Muscle of back (tissue), 13 donors: ENCODE data around the gene GJA1. TPM values are rescaled to one million over a fixed set of nuclear protein-coding genes. Genes with fewer than 3 reads are reported as not detected.
"Not testable (repeated sequence)": the region's sequence is repeated elsewhere in the genome, so short reads cannot be mapped to it uniquely, and the experiment has no call there.

Experiments
- DNase-seq, 3 donors: peaks; one replicate each; pipeline versions ENCODE4 v3.0.0 to v3.0.0-alpha.2; 2013
- long read RNA-seq, 9 donors: transcript quantifications; one replicate each; lab custom pipeline, GENCODE V29; 2026
- polyA plus RNA-seq, 10 donors: library from polyadenylated mRNA; unstranded; fragments of 120-200 nt; gene quantifications; one replicate each; pipeline ENCODE4 v1.2.1, GENCODE V29; 2013; ENCODE audit not compliant: insufficient read length in 10 of 10

The GJA1 gene
- 100 to 1,000 TPM in 2 of 10 donors, 10 to 100 TPM in 8; 52.0 to 143 (median 79.0) TPM for polyA plus RNA-seq
- long read RNA-seq, donor 1, transcript GJA1-204 (2 exons, 3,152 nt) = major isoform, 9 of 9 reads
- long read RNA-seq, donor 1, partial matches to known transcripts = 0 of 9 reads
- long read RNA-seq, donor 1, other reads (novel, unspliced or antisense) = 0 of 9 reads
- long read RNA-seq, donor 2, transcript GJA1-204 (2 exons, 3,152 nt) = major isoform, 5 of 5 reads
- long read RNA-seq, donor 2, partial matches to known transcripts = 0 of 5 reads
- long read RNA-seq, donor 2, other reads (novel, unspliced or antisense) = 0 of 5 reads
- long read RNA-seq, donor 3 = 0 reads
- long read RNA-seq, donor 4, transcript GJA1-204 (2 exons, 3,152 nt) = major isoform, 7 of 8 reads
- long read RNA-seq, donor 4, partial matches to known transcripts = 0 of 8 reads
- long read RNA-seq, donor 4, other reads (novel, unspliced or antisense) = 0 of 8 reads
- long read RNA-seq, donor 5, transcript GJA1-204 (2 exons, 3,152 nt) = major isoform, 28 of 28 reads
- long read RNA-seq, donor 5, partial matches to known transcripts = 0 of 28 reads
- long read RNA-seq, donor 5, other reads (novel, unspliced or antisense) = 0 of 28 reads
- long read RNA-seq, donor 6, transcript GJA1-204 (2 exons, 3,152 nt) = major isoform, 11 of 12 reads
- long read RNA-seq, donor 6, partial matches to known transcripts = 0 of 12 reads
- long read RNA-seq, donor 6, other reads (novel, unspliced or antisense) = 0 of 12 reads
- long read RNA-seq, donor 7, transcript GJA1-204 (2 exons, 3,152 nt) = major isoform, 6 of 6 reads
- long read RNA-seq, donor 7, partial matches to known transcripts = 0 of 6 reads
- long read RNA-seq, donor 7, other reads (novel, unspliced or antisense) = 0 of 6 reads
- long read RNA-seq, donor 8, transcript GJA1-204 (2 exons, 3,152 nt) = major isoform, 14 of 77 reads
- long read RNA-seq, donor 8, partial matches to known transcripts = 63 of 77 reads
- long read RNA-seq, donor 8, other reads (novel, unspliced or antisense) = 0 of 77 reads
- long read RNA-seq, donor 9, partial matches to known transcripts = 0 of 1 reads
- long read RNA-seq, donor 9, other reads (novel, unspliced or antisense) = 0 of 1 reads

- peak; percentile 87 to 94 (median 87) for DNase-seq
Observed at GRCh38 chr6:121435444-121436069, at the start of gene GJA1. TSS of gene GJA1 (plus strand) at chr6:121435646. CDS start at chr6:121446848, 11,202 bp downstream.

GRCh38 chr6:121386551-121386950 lies 48.9 kb upstream of the GJA1 start:
- DNase-seq = not testable (repeated sequence)

GRCh38 chr6:121389419-121389818 lies 46.0 kb upstream of the GJA1 start:
- DNase-seq = no peak

GRCh38 chr6:121393731-121394505 lies 41.5 kb upstream of the GJA1 start:
- no peak for DNase-seq

GRCh38 chr6:121395736-121396135 lies 39.7 kb upstream of the GJA1 start:
- DNase-seq = no peak

- not testable (repeated sequence) for DNase-seq
Observed at GRCh38 chr6:121397188-121397587, 38.3 kb upstream of the GJA1 start.

GRCh38 chr6:121398127-121398526 lies 37.3 kb upstream of the GJA1 start:
- DNase-seq = no peak

GRCh38 chr6:121399966-121400365 lies 35.5 kb upstream of the GJA1 start:
- DNase-seq = no peak

- DNase-seq = no peak
Observed at GRCh38 chr6:121403964-121404363, 31.5 kb upstream of the GJA1 start.

- DNase-seq = no peak
Observed at GRCh38 chr6:121405306-121405705, 30.1 kb upstream of the GJA1 start.

GRCh38 chr6:121408321-121408720 lies 27.1 kb upstream of the GJA1 start:
- DNase-seq = no peak

GRCh38 chr6:121413879-121414278 lies 21.6 kb upstream of the GJA1 start:
- DNase-seq = no peak

- no peak for DNase-seq
Observed at GRCh38 chr6:121418346-121418745, 17.1 kb upstream of the GJA1 start.

- no peak for DNase-seq
Observed at GRCh38 chr6:121426686-121427085, 8.8 kb upstream of the GJA1 start.

- no peak for DNase-seq
Observed at GRCh38 chr6:121428872-121429756, 6.3 kb upstream of the GJA1 start.

GRCh38 chr6:121430514-121431460 lies 4.7 kb upstream of the GJA1 start:
- peak; percentile 58 to 79 (median 64) for DNase-seq

GRCh38 chr6:121431776-121432175 lies 3.7 kb upstream of the GJA1 start:
- DNase-seq = not testable (repeated sequence)

- no peak for DNase-seq
Observed at GRCh38 chr6:121434037-121434770, 1.2 kb upstream of the GJA1 start.
